Aorta (tissue), 5 donors: ENCODE data around the gene DENND1A. TPM values are rescaled to one million over a fixed set of nuclear protein-coding genes. Genes with fewer than 3 reads are reported as not detected.

ENCODE experiments used
- ATAC-seq: fragments of 200-7000 bp; cut with Tn5 transposase; one replicate; pipeline ENCODE4 v1.9.1; 2022; ENCODE audit warnings: moderate library complexity; ENCODE audit not compliant: low FRiP score
- DNase-seq, 2 donors: peaks; one replicate each; pipeline ENCODE4 v3.0.0-alpha.2; 2020
- H3K27ac ChIP-seq, 2 donors: one replicate each; pipeline ENCODE4 v1.5.1; 2013; ENCODE audit warnings: low read length in 2 of 2, mild to moderate bottlenecking in 2 of 2, moderate library complexity in 2 of 2, control low read depth in 1 of 2, inconsistent platforms in 1 of 2, low read depth in 1 of 2
- H3K27me3 ChIP-seq, 2 donors: one replicate each; pipeline ENCODE4 v1.6.1; 2013; ENCODE audit warnings: control low read depth in 1 of 2, low read length in 1 of 2, mild to moderate bottlenecking in 1 of 2, moderate library complexity in 1 of 2; ENCODE audit not compliant: insufficient read depth in 2 of 2, control insufficient read depth in 1 of 2
- H3K36me3 ChIP-seq, 2 donors: one replicate each; pipeline ENCODE4 v1.6.1; 2013; ENCODE audit warnings: control low read depth in 1 of 2, low read length in 1 of 2, mild to moderate bottlenecking in 1 of 2; ENCODE audit not compliant: insufficient read depth in 2 of 2, control insufficient read depth in 1 of 2
- H3K4me1 ChIP-seq, 2 donors: one replicate each; pipeline ENCODE4 v1.6.1; 2013; ENCODE audit warnings: low read length in 2 of 2, control low read depth in 1 of 2, mild to moderate bottlenecking in 1 of 2, moderate library complexity in 1 of 2; ENCODE audit not compliant: insufficient read depth in 2 of 2, control insufficient read depth in 1 of 2
- H3K4me3 ChIP-seq, 2 donors: one replicate each; pipeline ENCODE4 v1.5.1; 2013; ENCODE audit warnings: low read length in 2 of 2, control low read depth in 1 of 2, mild to moderate bottlenecking in 1 of 2
- H3K9me3 ChIP-seq: one replicate; pipeline ENCODE4 v1.6.1; 2013; ENCODE audit warnings: mild to moderate bottlenecking, low read length; ENCODE audit not compliant: control insufficient read depth
- WGBS, 2 donors: extraction: QIAGEN DNeasy Blood & Tissue Kit; methylation state at CpG; one replicate each; pipeline ENCODE4 v1.1.7; 2013; 5-methylcytosine and 5-hydroxymethylcytosine counted together
- intact Hi-C, 2 donors: fragments of 100-400 bp; cut with DNase I; formaldehyde crosslinking; loops; one replicate each; pipeline versions ENCODE4 v1.14.2 to v1.15.0; 2022
- polyA plus RNA-seq, 2 donors: library from polyadenylated mRNA; stranded (reverse); fragments of 200-250 nt; gene quantifications; one replicate each; pipeline ENCODE4 v1.2.3, GENCODE V29; 2013
- total RNA-seq, 2 donors: library from RNA; stranded (reverse); fragmentation: NEBNext Ultra II Directional; extraction: Animal tissue kit (Norgen Biotek cat#: 25700); gene quantifications; one replicate each; pipeline ENCODE4 v1.2.1, GENCODE V29; 2021
- donor health status: healthy with polysubstance abuse.
- donor health status: Bipolar disorder and iron deficiency.
- donor health status: DM: no; HTN: no; CAD: no.
- donor health status: DM: no; HTN: no; CAD: no.
- donor health status: DM: yes; HTN: yes; CAD: no.

Gene DENND1A
- total and polyA plus RNA-seq, 4 donors = 6.9 to 31.4 (median 15.3) TPM

GRCh38 chr9:123411191-123411590 is 518.7 kb downstream of the DENND1A start:
- peak in 1 of 2 donors; percentile 17 for DNase-seq
- WGBS, 2 donors = 96% methylated on average over 10 of the region's 10 CpGs
- Histone ChIP-seq H3K36me3 (no peaks in the 10 kb centered on the region), H3K27me3 (no peaks in the 10 kb centered on the region), H3K27ac (no peak overlapping the region), H3K9me3 (no peaks in the 10 kb centered on the region), H3K4me3 (no peak overlapping the region), H3K4me1 (no peaks in the 10 kb centered on the region)
- ATAC-seq = no peak
- intact Hi-C loops = no loop called here

DNA sequence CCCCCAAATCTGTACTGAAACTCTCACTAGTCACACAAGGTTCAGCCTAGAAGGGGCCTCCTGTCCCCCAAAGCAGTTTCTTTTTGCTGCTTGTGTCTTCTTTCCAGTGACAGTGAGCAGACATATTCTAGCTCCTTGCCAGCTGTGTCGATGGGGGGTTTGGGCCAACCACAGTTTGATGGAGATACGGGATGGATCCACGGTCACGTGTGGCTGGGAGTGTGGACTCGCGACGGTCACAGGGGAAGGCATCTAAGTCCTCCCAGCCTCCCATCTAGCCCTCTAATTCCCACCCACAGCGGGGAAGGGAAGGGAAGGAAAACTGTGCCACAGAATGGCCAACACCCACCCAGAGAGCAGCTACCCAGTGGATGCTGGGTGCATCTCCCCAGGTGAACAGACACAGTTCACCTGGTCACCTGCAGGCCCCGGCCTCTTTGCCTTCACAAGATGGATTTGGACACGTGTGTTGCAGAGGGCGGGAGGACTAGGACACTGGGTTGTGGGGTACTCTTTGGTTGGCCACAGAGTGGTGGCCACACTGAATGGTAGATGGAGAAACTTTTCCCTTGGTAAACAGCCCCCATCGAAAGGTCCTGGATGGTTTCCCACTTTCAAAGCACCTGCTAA is 519.5 kb downstream of the DENND1A start:
- no peak overlapping the region for H3K4me3 ChIP-seq
- peak in 1 of 2 donors; percentile 6 for DNase-seq
- H3K27me3 ChIP-seq = no peaks in the 10 kb centered on the region
- H3K27ac ChIP-seq = no peak overlapping the region
- 88 to 95% methylated on average over 12 of the region's 12 CpGs for WGBS, 2 donors
- intact Hi-C loops = no loop called here
- no peaks in the 10 kb centered on the region for H3K4me1 ChIP-seq
- no peak for ATAC-seq
- no peaks in the 10 kb centered on the region for H3K9me3 ChIP-seq
- H3K36me3 ChIP-seq = no peaks in the 10 kb centered on the region

- Histone ChIP-seq H3K9me3 (no peaks in the 10 kb centered on the region), H3K4me1 (no peaks in the 10 kb centered on the region), H3K27ac (no peak overlapping the region), H3K4me3 (no peak overlapping the region), H3K27me3 (no peaks in the 10 kb centered on the region), H3K36me3 (no peaks in the 10 kb centered on the region)
- intact Hi-C loops = no loop called here
- DNase-seq = peak in 1 of 2 donors; percentile 6
- 84 to 96% methylated on average over 10 of the region's 10 CpGs for WGBS, 2 donors
- no peak for ATAC-seq
Measured at GRCh38 chr9:123408313-123409262, 521.3 kb downstream of the DENND1A start.

GRCh38 chr9:123407217-123407851 is 522.6 kb downstream of the DENND1A start:
- 84% methylated on average over 20 of the region's 20 CpGs for WGBS, 2 donors
- intact Hi-C loops = no loop called here

DNA sequence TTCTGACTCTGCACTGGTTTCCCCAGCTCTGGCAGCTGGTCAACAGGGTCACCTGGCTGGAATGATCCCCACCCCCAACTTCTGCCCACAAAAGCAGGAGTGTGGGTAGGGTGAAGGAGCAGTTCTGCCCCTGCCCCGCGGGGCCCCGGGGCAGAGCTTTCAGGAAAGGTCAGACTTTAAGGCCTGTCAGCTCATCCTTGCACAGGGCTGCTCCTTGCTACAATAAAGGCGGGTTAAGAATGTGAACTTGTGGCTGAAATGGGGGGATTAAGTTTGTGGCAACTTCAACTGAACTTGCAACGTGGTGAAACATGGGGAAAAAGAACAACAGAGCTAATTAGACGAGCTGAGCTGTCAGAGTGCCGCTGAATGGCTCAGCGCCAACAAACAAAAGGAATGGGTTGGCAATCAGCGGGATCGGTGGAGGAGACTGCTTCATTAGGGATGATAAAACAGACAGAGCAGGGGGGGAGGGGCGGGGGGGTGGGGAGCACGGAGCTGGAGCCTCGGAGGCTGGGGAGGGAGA is 523.2 kb downstream of the DENND1A start:
- peak in 1 of 2 donors; percentile 11 for DNase-seq
- Histone ChIP-seq H3K27me3 (no peaks in the 10 kb centered on the region), H3K36me3 (no peaks in the 10 kb centered on the region), H3K4me3 (no peak overlapping the region), H3K27ac (no peak overlapping the region), H3K4me1 (no peaks in the 10 kb centered on the region), H3K9me3 (no peaks in the 10 kb centered on the region)
- ATAC-seq = no peak
- 71 to 74% methylated on average over 12 to 13 of the region's 13 CpGs for WGBS, 2 donors
- intact Hi-C loops = no loop called here

More at GRCh38 chr9:123407217-123407851, 522.6 kb downstream of the DENND1A start:
- no peaks in the 10 kb centered on the region for H3K27me3 ChIP-seq
- DNase-seq (peak in 1 of 2 donors; percentile 17), ATAC-seq (no peak)
- H3K9me3 ChIP-seq = no peaks in the 10 kb centered on the region
- H3K36me3 ChIP-seq = no peaks in the 10 kb centered on the region
- no peak overlapping the region for H3K4me3 ChIP-seq
- no peak overlapping the region for H3K27ac ChIP-seq
- no peaks in the 10 kb centered on the region for H3K4me1 ChIP-seq

GRCh38 chr9:123406016-123406415 is 523.9 kb downstream of the DENND1A start:
- peak in 1 of 2 donors; percentile 5 for DNase-seq
- no peak for ATAC-seq
- no peaks in the 10 kb centered on the region for H3K4me1 ChIP-seq
- H3K27me3 ChIP-seq = no peaks in the 10 kb centered on the region
- H3K9me3 ChIP-seq = no peaks in the 10 kb centered on the region
- intact Hi-C loops = no loop called here
- 94 to 97% methylated on average over 6 of the region's 6 CpGs for WGBS, 2 donors
- H3K4me3 ChIP-seq = no peak overlapping the region
- H3K27ac ChIP-seq = no peak overlapping the region
- no peaks in the 10 kb centered on the region for H3K36me3 ChIP-seq

DNA sequence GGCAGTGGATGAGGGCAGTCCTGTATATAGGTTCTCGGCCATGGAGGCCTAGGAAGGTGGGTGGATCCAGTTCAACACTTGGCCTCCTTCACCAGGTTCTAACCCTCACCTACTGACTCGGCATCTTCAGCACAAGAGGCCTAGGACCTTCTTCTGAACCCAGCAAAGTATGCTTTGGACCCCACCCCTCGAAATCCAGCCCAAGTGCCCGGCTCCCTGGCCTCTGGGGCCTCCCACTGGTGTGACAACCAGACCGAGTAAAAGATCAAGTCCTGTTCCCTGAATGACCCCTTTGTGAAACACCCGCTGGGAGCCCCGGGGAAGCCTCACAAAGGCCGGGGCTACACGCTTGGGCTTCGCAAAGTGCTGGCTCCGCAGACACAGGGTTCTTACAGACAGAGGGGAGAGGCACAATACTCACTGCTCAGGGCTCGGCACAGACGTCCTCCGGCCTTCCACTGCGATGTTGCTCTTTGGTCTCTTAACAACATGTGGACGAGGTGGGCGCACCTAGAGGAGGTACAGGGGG is 526.9 kb downstream of the DENND1A start:
- no peaks in the 10 kb centered on the region for H3K4me1 ChIP-seq
- no peak overlapping the region for H3K27ac ChIP-seq
- H3K9me3 ChIP-seq = no peaks in the 10 kb centered on the region
- no peak for DNase-seq
- H3K27me3 ChIP-seq = no peaks in the 10 kb centered on the region
- no peak overlapping the region for H3K4me3 ChIP-seq
- no peak for ATAC-seq
- WGBS, 2 donors = 93 to 95% methylated on average over 17 of the region's 17 CpGs
- no peaks in the 10 kb centered on the region for H3K36me3 ChIP-seq
- intact Hi-C loops = loop anchor here (5.0 kb wide), 1 partner anchor 639 kb away; no protein-coding TSS in a partner anchor

GRCh38 chr9:123401879-123402513 is 527.9 kb downstream of the DENND1A start:
- H3K27ac ChIP-seq = no peak overlapping the region
- no peak overlapping the region for H3K4me3 ChIP-seq
- H3K36me3 ChIP-seq = no peaks in the 10 kb centered on the region
- ATAC-seq = peak; percentile 88
- H3K9me3 ChIP-seq = no peaks in the 10 kb centered on the region
- no peak for DNase-seq
- 35 to 43% methylated on average over 9 of the region's 9 CpGs for WGBS, 2 donors
- no peaks in the 10 kb centered on the region for H3K27me3 ChIP-seq
- intact Hi-C loops = loop anchor here (5.0 kb wide), 1 partner anchor 640 kb away; no protein-coding TSS in a partner anchor
- no peaks in the 10 kb centered on the region for H3K4me1 ChIP-seq
